ENCODE results near the gene ACADVL.

GRCh38 chr17:7177954-7178477 is 41.7 kb upstream of the ACADVL start:
- TF ChIP-seq, protein P1, sequence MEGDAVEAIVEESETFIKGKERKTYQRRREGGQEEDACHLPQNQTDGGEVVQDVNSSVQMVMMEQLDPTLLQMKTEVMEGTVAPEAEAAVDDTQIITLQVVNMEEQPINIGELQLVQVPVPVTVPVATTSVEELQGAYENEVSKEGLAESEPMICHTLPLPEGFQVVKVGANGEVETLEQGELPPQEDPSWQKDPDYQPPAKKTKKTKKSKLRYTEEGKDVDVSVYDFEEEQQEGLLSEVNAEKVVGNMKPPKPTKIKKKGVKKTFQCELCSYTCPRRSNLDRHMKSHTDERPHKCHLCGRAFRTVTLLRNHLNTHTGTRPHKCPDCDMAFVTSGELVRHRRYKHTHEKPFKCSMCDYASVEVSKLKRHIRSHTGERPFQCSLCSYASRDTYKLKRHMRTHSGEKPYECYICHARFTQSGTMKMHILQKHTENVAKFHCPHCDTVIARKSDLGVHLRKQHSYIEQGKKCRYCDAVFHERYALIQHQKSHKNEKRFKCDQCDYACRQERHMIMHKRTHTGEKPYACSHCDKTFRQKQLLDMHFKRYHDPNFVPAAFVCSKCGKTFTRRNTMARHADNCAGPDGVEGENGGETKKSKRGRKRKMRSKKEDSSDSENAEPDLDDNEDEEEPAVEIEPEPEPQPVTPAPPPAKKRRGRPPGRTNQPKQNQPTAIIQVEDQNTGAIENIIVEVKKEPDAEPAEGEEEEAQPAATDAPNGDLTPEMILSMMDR (IDR thresholded peaks at IDR 0.05; ENCODE audit: insufficient read depth, low read length): no peak
- no peak for TF ChIP-seq POLR2AphosphoS5 (IDR thresholded peaks at IDR 0.05; ENCODE audit: low read depth)
- TF ChIP-seq GABPA (IDR thresholded peaks at IDR 0.05; ENCODE audit: low read depth): no peak

Data from HL-60 (cell line).